OCI-LY3 (cell line): ENCODE results near the gene SLC19A1.

ENCODE experiments used
- H2AFZ ChIP-seq: fragments of 200-600, 300-600 bp; shearing (Covaris generic); 2 replicates; pipeline ENCODE4 v1.6.0; 2014; ENCODE audit warnings: antibody characterized with exemption, low read depth, low read length
- H3K27ac ChIP-seq: fragments of 200-600, 300-600 bp; sonication (generic); 2 replicates; pipeline ENCODE4 v1.5.1; 2014; ENCODE audit warnings: mild to moderate bottlenecking, low read length, moderate library complexity, mixed read lengths
- H3K27me3 ChIP-seq: fragments of 200-600, 300-600 bp; sonication (generic); 2 replicates; pipeline ENCODE4 v1.6.1; 2014; ENCODE audit warnings: low read depth, low read length, mixed read lengths
- H3K36me3 ChIP-seq: fragments of 200-600, 300-600 bp; sonication (generic); replicated peaks from 2 replicates; pipeline ENCODE3; 2014; ENCODE audit warnings: low read depth, low read length, mixed read lengths
- H3K4me1 ChIP-seq: fragments of 300-600, 200-600 bp; sonication (generic); 2 replicates; pipeline ENCODE4 v1.6.1; 2014; ENCODE audit warnings: low read length, mixed read lengths
- H3K4me2 ChIP-seq: fragments of 200-600, 300-600 bp; sonication (generic); 2 replicates; pipeline ENCODE4 v1.6.1; 2014; ENCODE audit warnings: low read length, mixed read lengths
- H3K4me3 ChIP-seq: fragments of 300-600, 200-600 bp; sonication (generic); 2 replicates; pipeline ENCODE4 v1.5.1; 2014; ENCODE audit warnings: antibody characterized with exemption, mild to moderate bottlenecking, low read length, moderate library complexity
- H3K79me2 ChIP-seq: fragments of 300-600, 200-600 bp; shearing (Covaris generic); 2 replicates; pipeline ENCODE4 v1.6.1; 2014; ENCODE audit warnings: mild to moderate bottlenecking, low read length, mixed read lengths
- H3K9ac ChIP-seq: fragments of 300-600, 200-600 bp; shearing (Covaris generic); 2 replicates; pipeline ENCODE4 v1.6.0; 2014; ENCODE audit warnings: mild to moderate bottlenecking, low read length, moderate library complexity
- H3K9me3 ChIP-seq: fragments of 200-600, 300-600 bp; shearing (Covaris generic); 2 replicates; pipeline ENCODE4 v1.6.1; 2014; ENCODE audit warnings: low read length, mixed read lengths; ENCODE audit not compliant: insufficient read depth
- H4K20me1 ChIP-seq: fragments of 200-600, 300-600 bp; sonication (generic); 2 replicates; pipeline ENCODE4 v1.6.1; 2016; ENCODE audit warnings: low read length, mixed read lengths; ENCODE audit not compliant: insufficient read depth
- EZH2phosphoT487 ChIP-seq: fragments of 200-600 bp; shearing (Covaris generic); IDR thresholded peaks from 2 replicates; pipeline ENCODE4 v1.6.1; 2018; ENCODE audit warnings: antibody characterized with exemption, mixed run types, low read depth
- TF ChIP-seq, protein P1 (sequence below): fragments of 200-600, 300-600 bp; sonication (generic); IDR thresholded peaks from 2 replicates; pipeline ENCODE4 v1.5.1; 2014; ENCODE audit warnings: antibody characterized with exemption, low read length, low read depth

Gene SLC19A1

GRCh38 chr21:45530423-45531113 is 11.7 kb downstream of the SLC19A1 start:
- no peaks in the 10 kb centered on the region for H3K9me3 ChIP-seq

DNA sequence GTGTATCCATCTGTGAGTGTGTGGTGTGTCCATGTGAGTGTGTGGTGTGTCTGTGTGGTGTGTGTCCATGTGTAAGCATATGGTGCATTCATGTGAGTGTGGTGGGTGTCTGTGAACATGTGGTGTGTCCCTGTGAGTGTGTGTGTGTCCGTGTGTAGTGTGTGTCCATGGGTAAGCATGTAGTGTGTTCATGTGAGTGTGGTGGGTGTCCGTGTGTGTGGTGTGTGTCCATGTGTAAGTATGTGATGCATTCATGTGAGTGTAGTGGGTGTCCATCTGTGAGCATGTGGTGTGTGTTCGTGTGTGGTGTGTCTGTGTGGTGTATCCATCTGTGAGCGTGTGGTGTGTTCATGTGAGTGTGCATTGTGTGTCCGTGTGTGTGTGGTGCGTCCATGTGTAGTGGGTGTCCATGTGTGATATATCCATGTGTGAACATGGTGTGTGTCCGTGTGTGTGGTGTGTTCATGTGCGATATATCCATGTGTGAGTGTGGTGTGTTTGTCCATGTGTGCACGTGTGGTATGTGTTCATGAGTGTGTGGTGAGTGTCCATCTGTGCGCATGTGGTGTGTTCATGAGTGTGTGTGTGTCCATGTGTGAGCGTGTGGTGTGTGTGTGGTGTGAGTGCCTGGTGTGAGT is 12.3 kb downstream of the SLC19A1 start:
- H3K36me3 ChIP-seq, result peaks cover 23% of the 10 kb centered on the region

More at GRCh38 chr21:45530423-45531113, 11.7 kb downstream of the SLC19A1 start:
- no peak for TF ChIP-seq EZH2phosphoT487
- TF ChIP-seq, protein P1, sequence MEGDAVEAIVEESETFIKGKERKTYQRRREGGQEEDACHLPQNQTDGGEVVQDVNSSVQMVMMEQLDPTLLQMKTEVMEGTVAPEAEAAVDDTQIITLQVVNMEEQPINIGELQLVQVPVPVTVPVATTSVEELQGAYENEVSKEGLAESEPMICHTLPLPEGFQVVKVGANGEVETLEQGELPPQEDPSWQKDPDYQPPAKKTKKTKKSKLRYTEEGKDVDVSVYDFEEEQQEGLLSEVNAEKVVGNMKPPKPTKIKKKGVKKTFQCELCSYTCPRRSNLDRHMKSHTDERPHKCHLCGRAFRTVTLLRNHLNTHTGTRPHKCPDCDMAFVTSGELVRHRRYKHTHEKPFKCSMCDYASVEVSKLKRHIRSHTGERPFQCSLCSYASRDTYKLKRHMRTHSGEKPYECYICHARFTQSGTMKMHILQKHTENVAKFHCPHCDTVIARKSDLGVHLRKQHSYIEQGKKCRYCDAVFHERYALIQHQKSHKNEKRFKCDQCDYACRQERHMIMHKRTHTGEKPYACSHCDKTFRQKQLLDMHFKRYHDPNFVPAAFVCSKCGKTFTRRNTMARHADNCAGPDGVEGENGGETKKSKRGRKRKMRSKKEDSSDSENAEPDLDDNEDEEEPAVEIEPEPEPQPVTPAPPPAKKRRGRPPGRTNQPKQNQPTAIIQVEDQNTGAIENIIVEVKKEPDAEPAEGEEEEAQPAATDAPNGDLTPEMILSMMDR, result no peak
- Histone ChIP-seq H3K4me2 (no peak overlapping the region), H2AFZ (no peak overlapping the region), H3K27me3 (no peaks in the 10 kb centered on the region), H4K20me1 (peaks cover 4% of the 10 kb centered on the region; the same call in 1 of the 2 replicates), H3K36me3 (peaks cover 19% of the 10 kb centered on the region), H3K4me1 (no peaks in the 10 kb centered on the region), H3K79me2 (peaks cover 19% of the 10 kb centered on the region; the same call in 1 of the 2 replicates), H3K4me3 (no peak overlapping the region), H3K9ac (no peak overlapping the region), H3K27ac (no peak overlapping the region)

DNA sequence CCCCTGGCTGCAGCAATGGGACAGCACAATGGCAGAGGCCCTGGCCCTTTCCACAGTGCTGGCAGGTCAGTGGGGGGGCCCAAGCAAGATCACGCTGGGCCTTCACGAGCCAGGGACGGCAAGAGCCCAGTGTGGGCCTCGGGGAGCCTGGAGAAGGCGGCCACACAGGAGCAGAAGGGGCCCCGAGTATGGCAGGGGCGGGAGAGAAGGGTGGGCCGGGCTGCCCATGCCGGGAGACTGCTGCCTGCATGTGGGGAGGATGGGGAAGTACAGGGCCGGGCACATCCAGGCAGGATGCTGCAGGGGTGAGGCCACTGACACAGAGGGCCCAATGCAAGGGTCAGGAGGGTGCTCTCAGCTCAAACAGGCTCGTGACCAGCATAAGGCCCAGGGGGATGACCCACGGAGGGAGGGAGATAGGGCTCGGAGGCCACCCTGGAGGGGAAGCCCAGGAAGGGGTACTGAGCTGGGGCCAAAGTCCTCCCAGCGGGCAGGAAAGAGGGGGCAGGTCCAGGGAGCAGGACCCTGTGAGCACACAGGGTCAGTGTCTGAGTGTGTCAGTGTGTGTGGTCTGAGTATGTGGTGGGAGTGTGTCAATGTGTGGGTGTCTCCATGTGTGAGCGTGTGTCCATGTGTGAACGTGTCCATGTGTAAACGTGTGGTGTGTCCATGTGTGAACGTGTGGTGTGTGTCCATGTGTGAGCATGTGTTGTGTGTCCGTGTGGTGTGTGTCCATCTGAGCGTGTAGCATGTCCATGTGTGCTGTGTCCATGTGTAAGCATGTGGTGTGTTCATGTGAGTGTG is 13.1 kb downstream of the SLC19A1 start:
- Histone ChIP-seq H3K27me3 (no peaks in the 10 kb centered on the region), H3K4me2 (no peak overlapping the region), H3K79me2 (peaks cover 9% of the 10 kb centered on the region; the same call in 1 of the 2 replicates), H3K9me3 (no peaks in the 10 kb centered on the region), H3K36me3 (peaks cover 25% of the 10 kb centered on the region), H3K9ac (no peak overlapping the region), H4K20me1 (peaks cover 4% of the 10 kb centered on the region; the same call in 1 of the 2 replicates), H3K4me3 (no peak overlapping the region), H3K4me1 (no peaks in the 10 kb centered on the region), H2AFZ (no peak overlapping the region), H3K27ac (no peak overlapping the region)
- TF ChIP-seq, protein P1, result no peak
- no peak for TF ChIP-seq EZH2phosphoT487

More for the DNA sequence above, 12.3 kb downstream of the SLC19A1 start:
- TF ChIP-seq, protein P1, result no peak
- TF ChIP-seq EZH2phosphoT487, result no peak
- peaks cover 14% of the 10 kb centered on the region; the same call in 1 of the 2 replicates for H3K79me2 ChIP-seq
- H2AFZ ChIP-seq, result no peak overlapping the region
- peaks cover 4% of the 10 kb centered on the region; the same call in 1 of the 2 replicates for H4K20me1 ChIP-seq
- H3K27ac ChIP-seq, result no peak overlapping the region
- H3K4me2 ChIP-seq, result no peak overlapping the region
- no peaks in the 10 kb centered on the region for H3K4me1 ChIP-seq
- H3K27me3 ChIP-seq, result no peaks in the 10 kb centered on the region
- H3K9ac ChIP-seq, result no peak overlapping the region
- H3K9me3 ChIP-seq, result no peaks in the 10 kb centered on the region
- H3K4me3 ChIP-seq, result no peak overlapping the region
